A673 (cell line): ENCODE results near the gene FAM151A.

Source experiments
- EZH2 ChIP-seq: fragments of 200-600 bp; sonication (generic); IDR thresholded peaks from 2 replicates; pipeline ENCODE4 v1.6.1; 2017; ENCODE audit warnings: borderline replicate concordance, low read depth, mild to moderate bottlenecking, mixed read lengths, antibody characterized with exemption, low read length; ENCODE audit not compliant: poor library complexity, severe bottlenecking
- TF ChIP-seq, protein P1 (sequence below): fragments of 300-800, 200-600 bp; sonication (generic); conservative IDR thresholded peaks from 2 replicates; pipeline ENCODE4 v1.5.1; 2017; ENCODE audit warnings: low read depth, mild to moderate bottlenecking, antibody characterized with exemption, low read length, moderate library complexity, mixed read lengths

DNA sequence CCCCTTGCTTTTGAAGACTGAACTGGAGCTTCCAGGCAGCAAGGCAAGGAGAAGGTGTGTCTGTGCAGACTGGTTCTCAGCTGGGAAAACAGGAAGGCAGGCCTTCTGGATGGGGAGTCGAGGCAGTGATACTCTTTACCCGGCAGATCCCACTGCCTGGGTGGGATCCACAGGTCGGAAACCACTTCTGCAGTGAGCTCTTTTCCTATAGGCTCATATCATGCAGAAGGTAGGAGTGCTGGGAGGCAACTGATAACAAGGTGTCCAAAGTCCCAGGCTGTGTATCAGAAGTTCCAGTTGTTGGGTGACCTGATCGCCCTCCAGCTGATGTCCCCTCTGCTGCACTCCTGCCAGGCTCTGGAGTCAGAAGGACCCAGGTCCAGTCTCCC lies 58.2 kb downstream of the FAM151A start:
- TF ChIP-seq, protein P1, sequence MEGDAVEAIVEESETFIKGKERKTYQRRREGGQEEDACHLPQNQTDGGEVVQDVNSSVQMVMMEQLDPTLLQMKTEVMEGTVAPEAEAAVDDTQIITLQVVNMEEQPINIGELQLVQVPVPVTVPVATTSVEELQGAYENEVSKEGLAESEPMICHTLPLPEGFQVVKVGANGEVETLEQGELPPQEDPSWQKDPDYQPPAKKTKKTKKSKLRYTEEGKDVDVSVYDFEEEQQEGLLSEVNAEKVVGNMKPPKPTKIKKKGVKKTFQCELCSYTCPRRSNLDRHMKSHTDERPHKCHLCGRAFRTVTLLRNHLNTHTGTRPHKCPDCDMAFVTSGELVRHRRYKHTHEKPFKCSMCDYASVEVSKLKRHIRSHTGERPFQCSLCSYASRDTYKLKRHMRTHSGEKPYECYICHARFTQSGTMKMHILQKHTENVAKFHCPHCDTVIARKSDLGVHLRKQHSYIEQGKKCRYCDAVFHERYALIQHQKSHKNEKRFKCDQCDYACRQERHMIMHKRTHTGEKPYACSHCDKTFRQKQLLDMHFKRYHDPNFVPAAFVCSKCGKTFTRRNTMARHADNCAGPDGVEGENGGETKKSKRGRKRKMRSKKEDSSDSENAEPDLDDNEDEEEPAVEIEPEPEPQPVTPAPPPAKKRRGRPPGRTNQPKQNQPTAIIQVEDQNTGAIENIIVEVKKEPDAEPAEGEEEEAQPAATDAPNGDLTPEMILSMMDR, result no peak
- no peak for TF ChIP-seq EZH2
